GM12865 (cell line): ENCODE measurements around the gene AMMECR1.

ENCODE experiments used
- DNase-seq: peaks from one replicate; pipeline ENCODE4 v3.0.0; 2010; ENCODE audit warnings: low read depth
- H3K4me3 ChIP-seq: 2 replicates; pipeline ENCODE4 v1.5.1; 2011; ENCODE audit warnings: mild to moderate bottlenecking, low read depth, low read length, control low read depth
- CTCF ChIP-seq: IDR thresholded peaks from 2 replicates; pipeline ENCODE4 v1.5.1; 2011; ENCODE audit warnings: low read length, control low read depth, low read depth, inconsistent platforms; ENCODE audit not compliant: insufficient read depth; ENCODE audit errors: missing control alignments

Gene AMMECR1

GRCh38 chrX:110228453-110228852, 89.4 kb downstream of the AMMECR1 start:
- H3K4me3 ChIP-seq, result no peak overlapping the region
- no peak for DNase-seq
- no peak for TF ChIP-seq CTCF

- DNase-seq, result no peak
- no peak overlapping the region for H3K4me3 ChIP-seq
- TF ChIP-seq CTCF, result no peak
Measured at GRCh38 chrX:110226931-110227330, 91.0 kb downstream of the AMMECR1 start.

- H3K4me3 ChIP-seq, result no peak overlapping the region
Measured at GRCh38 chrX:110224926-110225617, 92.8 kb downstream of the AMMECR1 start.

GRCh38 chrX:110222497-110223257, 95.2 kb downstream of the AMMECR1 start:
- no peak for DNase-seq

More at GRCh38 chrX:110224926-110225617, 92.8 kb downstream of the AMMECR1 start:
- no peak for DNase-seq
- TF ChIP-seq CTCF, result no peak

GRCh38 chrX:110219920-110220319, 98.0 kb downstream of the AMMECR1 start:
- no peak overlapping the region for H3K4me3 ChIP-seq
- no peak for DNase-seq

More at GRCh38 chrX:110222497-110223257, 95.2 kb downstream of the AMMECR1 start:
- no peak overlapping the region for H3K4me3 ChIP-seq
- TF ChIP-seq CTCF, result no peak

GRCh38 chrX:110218591-110218990, 99.3 kb downstream of the AMMECR1 start:
- no peak overlapping the region for H3K4me3 ChIP-seq
- no peak for TF ChIP-seq CTCF
- DNase-seq, result no peak

More at GRCh38 chrX:110219920-110220319, 98.0 kb downstream of the AMMECR1 start:
- TF ChIP-seq CTCF, result no peak
